Omental fat pad (tissue), 4 donors: ENCODE results near the gene FAAH. TPM values are rescaled to one million over a fixed set of nuclear protein-coding genes. Genes with fewer than 3 reads are reported as not detected.
A peak's percentile ranks its signal among the peaks of the same experiment; 100 is the strongest.

Experiments
- ATAC-seq: fragments of 150-250 bp; one replicate; pipeline ENCODE4 v1.9.1; 2016; ENCODE audit warnings: mild to moderate bottlenecking, moderate library complexity; ENCODE audit not compliant: low FRiP score
- DNase-seq: peaks from one replicate; pipeline ENCODE4 v3.0.0-alpha.2; 2019; ENCODE audit warnings: low spot score
- CTCF ChIP-seq, 3 donors: fragments of 450-650 bp; IDR thresholded peaks; one replicate each; pipeline ENCODE4 v1.5.1; 2016 to 2017; ENCODE audit warnings: antibody characterized with exemption in 3 of 3, mild to moderate bottlenecking in 3 of 3, moderate library complexity in 2 of 3
- total RNA-seq, 4 donors: library from RNA; depleted of rRNA; stranded (reverse); fragments of >200 nt; gene quantifications; one replicate each; pipeline ENCODE4 v1.1.0, GENCODE V29; 2016

The FAAH gene
- total RNA-seq, 4 donors from 2014 or later = 11.5 to 36.4 (median 20.3) TPM

DNA sequence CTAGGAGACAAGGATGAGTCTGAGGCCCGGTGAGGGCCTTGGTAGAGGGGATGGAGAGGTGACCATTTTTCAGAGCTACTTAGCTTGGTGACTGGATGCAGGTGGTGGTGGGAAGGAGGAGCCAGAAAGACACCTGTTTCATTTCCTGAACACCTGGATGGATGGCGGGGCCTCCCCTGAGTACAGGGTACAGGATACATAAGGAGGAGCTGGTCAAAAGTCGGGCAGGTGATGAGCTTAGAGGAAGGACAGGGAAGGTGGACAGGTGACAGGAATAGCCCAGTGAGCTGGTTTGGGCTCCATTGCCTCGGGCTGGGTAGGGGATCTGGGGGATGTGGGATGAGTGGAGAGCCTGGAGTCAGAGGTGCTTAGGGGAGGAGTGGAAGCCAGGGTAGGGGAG lies 6.3 kb downstream of the FAAH start:
- DNase-seq (no peak), ATAC-seq (no peak)
- no peak for TF ChIP-seq CTCF (IDR thresholded peaks at IDR 0.05)

DNA sequence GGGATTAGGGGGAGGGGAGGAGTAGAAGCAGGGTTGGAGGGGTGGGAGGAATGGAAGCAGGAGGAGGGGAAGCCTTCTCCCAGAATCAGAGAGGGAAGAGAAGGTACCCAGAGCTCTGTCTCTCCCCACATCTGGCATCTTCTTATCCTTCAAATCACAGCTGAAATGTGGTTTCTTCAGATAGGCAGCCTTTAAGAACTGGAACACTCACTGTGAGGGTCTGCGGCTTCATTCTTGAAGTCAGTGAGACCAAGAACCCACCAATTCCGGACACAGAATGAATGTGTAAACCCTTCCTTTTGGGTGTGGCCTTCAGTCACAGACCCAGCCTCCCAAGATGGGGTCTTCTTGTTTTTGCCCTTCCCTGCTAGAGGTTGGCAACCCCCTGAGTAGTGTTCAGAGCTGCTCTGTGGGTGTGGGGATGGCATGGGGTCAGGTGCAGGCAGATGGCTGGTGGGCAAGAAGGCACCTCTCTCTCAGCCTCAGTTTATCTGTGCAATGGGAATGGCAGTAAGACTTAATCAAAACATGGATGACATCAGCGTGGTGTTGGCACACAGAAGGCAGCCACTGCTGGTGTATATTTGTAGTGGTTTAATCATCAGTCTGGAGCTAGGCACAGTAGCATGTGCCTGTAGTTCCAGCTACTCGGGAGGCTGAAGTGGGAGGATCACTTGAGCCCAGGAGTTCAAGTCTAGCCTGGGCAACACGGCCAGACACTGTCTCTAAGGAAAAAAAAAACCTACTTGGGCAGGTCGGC lies 7.2 kb downstream of the FAAH start:
- no peak for TF ChIP-seq CTCF (IDR thresholded peaks at IDR 0.05)
- DNase-seq (no peak), ATAC-seq (peak; percentile 4)

GRCh38 chr1:46401964-46402626 lies 8.0 kb downstream of the FAAH start:
- ATAC-seq (peak; percentile 77), DNase-seq (no peak)
- TF ChIP-seq CTCF (IDR thresholded peaks at IDR 0.05) = no peak

DNA sequence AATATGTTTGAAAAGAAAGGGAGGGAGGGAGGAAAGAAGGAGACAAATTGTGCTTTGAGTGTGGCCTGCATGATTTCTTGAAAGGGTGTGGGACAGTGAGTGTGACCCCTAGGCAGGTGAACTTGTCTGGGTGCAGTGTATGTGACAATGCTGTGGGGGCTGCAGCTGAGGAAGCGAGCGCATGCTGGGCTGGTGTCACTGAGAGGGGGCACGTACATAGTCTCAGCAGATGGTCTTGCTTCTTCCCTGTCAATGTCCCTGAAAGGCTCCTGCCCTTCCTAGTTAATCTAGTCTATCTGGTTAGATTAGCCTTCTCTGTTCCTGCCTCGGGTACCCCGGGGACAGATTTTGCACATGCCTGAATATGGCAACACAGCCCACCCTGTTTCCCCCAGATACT lies 9.8 kb downstream of the FAAH start:
- no peak for DNase-seq
- no peak for ATAC-seq
- no peak for TF ChIP-seq CTCF (IDR thresholded peaks at IDR 0.05)

- no peak for TF ChIP-seq CTCF (IDR thresholded peaks at IDR 0.05)
- DNase-seq (no peak), ATAC-seq (no peak)
Observed at GRCh38 chr1:46404482-46405196, 10.5 kb downstream of the FAAH start.

DNA sequence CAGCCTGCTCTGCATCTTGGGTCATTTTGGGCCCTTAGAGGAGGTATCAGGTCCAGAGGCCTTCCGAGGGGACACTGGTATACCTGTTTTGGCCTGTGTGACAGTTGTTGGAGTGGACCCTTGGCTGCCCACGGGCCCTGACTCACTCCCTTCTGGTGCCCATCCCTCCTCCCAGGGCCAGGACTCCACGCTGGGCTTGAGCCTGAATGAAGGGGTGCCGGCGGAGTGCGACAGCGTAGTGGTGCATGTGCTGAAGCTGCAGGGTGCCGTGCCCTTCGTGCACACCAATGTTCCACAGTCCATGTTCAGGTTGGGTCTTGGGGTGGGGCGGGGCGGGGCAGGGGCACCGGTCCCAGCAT lies 11.1 kb downstream of the FAAH start:
- ATAC-seq = no peak
- DNase-seq = no peak
- TF ChIP-seq CTCF (IDR thresholded peaks at IDR 0.05) = no peak
